GM21423 (cell line): ENCODE measurements around the gene DCHS1.

ENCODE experiments used
- ATAC-seq: cut with Tn5 transposase; IDR thresholded peaks from one replicate; pipeline ENCODE4 v1.9.1; 2021; ENCODE audit warnings: mild to moderate bottlenecking, moderate library complexity; ENCODE audit not compliant: unreplicated experiment

The DCHS1 gene

DNA sequence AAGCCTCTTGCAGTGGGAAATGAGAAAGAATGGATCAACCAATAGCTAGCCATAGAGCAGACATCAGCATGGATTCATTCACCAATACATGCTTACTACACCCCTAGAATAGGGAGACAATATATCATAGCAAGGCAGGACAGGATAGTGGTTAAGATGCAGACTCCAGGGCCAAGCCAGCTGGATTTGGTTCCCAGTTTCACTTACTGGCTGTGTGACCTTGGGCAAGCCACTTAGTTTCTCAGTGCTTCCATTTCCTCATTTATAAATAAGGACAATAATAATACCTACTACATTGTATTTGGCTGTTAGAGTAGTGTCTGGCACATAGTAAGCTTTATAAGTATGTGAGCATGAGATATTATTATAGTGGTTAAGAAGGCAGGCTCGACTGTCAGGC, 7.1 kb downstream of the DCHS1 start:
- ATAC-seq, result no peak

DNA sequence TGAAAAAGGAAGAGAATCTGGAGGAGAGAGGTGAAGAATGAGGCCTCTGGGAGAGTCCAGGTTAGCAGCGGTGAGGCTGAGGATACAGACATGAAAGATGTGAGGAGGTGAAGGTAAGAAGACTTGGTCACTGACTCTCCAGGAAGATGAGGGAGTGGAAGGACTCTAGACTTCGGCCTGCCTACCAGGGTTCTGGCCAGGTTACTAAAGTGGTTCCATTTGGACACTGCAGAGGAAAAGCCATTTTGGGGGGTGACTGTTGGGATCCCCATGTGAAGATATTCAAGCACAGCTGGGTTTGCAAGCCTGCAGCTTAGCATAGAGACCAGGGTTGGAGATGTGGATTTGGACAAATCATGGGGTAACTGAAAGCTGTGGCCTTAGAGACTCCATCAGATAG, 7.8 kb downstream of the DCHS1 start:
- no peak for ATAC-seq

- peak; percentile 95 for ATAC-seq
Measured at GRCh38 chr11:6646918-6647679, 8.5 kb downstream of the DCHS1 start.

GRCh38 chr11:6646576-6646917, 9.1 kb downstream of the DCHS1 start:
- no peak for ATAC-seq

- ATAC-seq, result no peak
Measured at GRCh38 chr11:6646071-6646470, 9.5 kb downstream of the DCHS1 start.

- no peak for ATAC-seq
Measured at GRCh38 chr11:6642957-6643356, 12.7 kb downstream of the DCHS1 start.

- no peak for ATAC-seq
Measured at GRCh38 chr11:6640985-6641701, 14.5 kb downstream of the DCHS1 start.

DNA sequence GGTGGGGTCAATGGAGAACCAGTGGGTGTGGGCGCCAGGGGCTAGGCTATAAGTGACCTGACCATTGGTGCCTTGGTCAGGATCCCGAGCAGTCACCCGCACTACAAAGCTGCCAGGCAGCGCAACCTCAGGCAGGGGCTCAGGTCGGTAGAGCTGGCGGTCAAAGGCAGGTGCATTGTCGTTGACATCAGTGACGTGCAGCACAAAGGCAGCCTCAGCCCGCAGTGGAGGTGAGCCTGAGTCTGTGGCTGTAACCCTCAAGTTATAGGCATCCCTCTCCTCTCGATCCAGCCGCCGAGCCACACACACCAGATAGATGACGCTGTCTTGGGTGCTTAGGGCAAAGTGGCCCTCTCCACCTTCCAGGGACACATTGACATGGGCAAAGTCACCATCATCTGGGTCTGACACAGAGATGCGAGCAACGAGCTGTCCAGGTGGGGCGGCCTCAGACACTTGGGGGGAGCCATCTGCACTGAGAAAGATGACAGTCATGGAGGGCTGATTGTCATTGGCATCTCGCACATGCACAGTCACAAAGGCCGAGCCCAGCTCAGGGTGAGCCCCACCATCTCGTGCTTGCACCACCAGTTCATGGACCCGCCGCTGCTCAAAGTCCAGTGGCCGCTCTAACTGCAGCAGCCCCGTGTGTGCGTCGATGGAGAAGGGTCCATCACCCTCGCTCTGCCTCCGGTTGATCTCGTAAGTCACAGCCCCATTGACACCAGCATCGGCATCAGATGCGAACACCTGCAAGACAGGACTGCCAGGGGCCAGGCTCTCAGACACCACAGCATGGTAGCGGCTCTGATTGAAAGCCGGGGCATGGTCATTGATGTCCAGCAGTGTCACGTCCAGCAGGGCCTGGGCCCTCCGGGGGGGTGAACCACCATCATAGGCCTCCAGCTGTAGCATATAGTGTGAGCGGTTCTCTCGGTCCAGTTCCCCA, 15.3 kb downstream of the DCHS1 start:
- no peak for ATAC-seq

DNA sequence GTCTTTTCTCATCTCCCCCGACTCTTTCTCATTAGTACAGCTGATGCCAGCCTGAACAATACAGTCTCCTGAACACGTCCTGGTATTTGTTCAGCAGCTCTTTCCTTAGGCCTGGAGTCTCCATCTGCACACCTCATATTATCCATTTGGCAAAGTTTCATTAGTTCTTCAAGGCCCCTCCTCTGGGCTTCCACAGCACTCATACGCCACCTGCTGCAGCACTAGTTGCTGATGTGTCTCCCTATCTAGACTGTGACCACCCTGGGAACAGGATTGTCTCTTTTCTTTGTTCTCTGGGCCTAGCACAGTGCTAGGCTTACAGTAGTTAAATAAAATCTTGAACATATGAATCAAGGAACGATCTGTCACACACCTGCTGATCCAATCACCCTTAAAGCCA, 17.2 kb downstream of the DCHS1 start:
- no peak for ATAC-seq

GRCh38 chr11:6637871-6638270, 17.7 kb downstream of the DCHS1 start:
- no peak for ATAC-seq

DNA sequence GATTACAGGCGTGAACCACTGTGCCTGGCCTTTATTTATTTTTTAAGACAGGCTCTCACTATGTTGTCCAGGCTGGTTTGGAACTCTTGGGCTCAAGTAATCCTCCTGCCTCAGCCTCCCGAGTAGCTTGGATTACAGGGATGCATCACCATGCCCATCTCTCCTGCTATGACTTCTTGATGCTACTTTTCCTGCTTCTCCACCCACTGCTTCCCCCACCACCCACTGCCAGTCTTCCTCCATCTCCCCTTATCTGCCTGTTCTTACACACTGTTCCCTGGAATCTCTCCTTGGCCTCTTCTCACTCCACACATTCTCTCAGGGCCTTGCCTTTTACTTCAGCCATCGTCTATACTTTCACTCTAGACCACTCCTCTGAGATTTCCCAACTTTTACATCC, 19.1 kb downstream of the DCHS1 start:
- ATAC-seq, result no peak

DNA sequence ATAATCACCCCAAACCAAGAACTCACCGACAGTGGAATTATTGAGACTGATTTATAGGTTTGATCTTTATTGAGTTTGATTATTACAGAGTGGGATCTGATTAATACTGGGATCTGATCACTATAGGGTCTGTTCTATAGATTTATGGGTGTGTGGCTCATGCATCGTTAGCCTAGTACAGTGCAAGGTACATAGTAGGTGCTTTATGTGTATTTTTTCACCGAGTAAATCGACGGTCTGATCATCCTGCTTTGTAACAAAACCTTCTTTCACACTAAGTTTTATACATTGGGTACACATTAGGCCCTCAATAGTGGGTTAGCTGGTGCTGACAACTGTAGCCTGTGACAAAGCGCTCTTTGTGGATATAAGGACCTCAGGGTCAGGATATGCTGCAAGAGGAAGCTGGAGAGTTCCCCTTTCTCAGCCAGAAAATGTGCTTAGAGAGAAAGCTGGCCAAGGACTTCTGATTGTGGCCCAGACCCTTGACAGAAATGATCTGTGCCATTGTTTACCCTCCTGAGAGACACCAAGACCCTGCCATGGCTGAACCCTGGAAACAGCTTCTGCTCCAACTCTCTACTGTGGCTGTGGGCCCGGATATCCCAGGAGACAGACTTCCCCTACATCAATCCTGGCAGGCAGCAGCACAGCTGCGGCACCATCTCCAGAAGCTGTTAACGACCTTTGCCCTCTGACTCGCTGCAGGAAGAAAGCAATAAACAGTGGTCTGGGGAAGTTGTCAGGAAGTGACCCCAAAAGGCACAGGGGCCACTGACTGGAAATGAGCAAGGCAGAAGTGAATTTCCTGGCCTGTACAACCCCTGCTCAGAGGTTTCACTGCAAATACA, 20.3 kb downstream of the DCHS1 start:
- no peak for ATAC-seq

DNA sequence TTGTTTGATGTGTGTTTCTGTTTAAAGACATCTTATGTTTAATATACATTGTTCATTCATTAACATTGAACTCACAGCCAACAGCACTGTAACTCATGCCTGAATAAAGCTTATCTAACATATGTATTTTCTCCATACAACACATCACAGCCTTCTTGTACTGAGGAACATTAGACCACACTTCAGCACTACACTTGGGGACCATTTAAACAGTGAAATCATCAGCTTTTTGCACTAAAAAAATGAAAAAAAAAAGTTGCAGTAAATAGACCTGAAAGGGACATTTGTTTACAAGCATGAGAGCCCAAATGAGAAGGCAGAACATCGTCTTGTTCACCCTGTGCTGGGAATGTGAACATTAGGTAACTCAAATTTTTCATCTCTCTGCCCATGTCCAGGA, 21.1 kb downstream of the DCHS1 start:
- ATAC-seq, result no peak

DNA sequence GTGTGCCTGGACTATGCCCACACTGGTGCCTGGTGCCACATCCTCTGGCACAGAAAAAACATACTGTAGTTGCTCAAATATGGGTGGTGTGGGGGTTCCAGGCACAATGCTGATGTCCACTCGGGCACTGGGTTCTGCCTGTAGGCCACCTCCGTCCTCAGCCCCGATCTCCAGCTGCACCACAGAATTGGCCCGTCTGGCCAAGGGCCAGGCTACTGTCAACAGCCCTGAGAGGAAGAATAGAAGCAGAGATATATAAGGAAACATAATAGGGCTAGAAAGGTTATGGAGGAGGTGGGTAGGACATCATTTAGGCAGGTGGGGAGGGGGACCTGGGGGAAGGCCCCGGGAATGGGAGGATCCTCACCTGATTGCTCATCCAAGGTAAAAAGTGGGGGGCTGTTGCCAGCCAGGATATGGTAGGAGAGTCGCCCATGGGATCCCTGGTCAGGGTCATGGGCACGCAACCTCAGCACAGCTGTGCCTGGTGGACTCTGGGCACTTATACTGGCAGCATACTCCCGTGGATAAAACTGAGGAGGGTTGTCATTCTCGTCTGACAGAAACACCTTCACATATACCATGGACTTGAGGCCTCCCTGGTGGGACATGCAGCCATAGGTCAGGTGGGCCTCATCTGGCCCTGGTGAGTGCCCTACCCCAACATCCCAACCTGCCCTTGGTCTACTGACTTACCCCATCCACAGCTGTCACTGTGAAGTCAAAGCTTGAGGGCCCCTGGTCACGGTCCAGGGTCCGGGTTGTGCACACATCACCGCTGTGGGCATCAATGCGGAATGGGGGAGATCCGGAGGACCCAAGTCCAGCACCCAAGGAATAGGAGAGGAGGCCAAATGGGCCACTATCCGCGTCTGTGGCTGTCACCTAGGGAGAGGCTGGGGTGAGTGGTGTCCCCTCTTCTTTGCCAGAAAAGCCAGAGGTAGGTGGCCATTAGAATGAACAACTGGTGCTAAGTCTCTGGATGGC, 21.9 kb downstream of the DCHS1 start:
- no peak for ATAC-seq

DNA sequence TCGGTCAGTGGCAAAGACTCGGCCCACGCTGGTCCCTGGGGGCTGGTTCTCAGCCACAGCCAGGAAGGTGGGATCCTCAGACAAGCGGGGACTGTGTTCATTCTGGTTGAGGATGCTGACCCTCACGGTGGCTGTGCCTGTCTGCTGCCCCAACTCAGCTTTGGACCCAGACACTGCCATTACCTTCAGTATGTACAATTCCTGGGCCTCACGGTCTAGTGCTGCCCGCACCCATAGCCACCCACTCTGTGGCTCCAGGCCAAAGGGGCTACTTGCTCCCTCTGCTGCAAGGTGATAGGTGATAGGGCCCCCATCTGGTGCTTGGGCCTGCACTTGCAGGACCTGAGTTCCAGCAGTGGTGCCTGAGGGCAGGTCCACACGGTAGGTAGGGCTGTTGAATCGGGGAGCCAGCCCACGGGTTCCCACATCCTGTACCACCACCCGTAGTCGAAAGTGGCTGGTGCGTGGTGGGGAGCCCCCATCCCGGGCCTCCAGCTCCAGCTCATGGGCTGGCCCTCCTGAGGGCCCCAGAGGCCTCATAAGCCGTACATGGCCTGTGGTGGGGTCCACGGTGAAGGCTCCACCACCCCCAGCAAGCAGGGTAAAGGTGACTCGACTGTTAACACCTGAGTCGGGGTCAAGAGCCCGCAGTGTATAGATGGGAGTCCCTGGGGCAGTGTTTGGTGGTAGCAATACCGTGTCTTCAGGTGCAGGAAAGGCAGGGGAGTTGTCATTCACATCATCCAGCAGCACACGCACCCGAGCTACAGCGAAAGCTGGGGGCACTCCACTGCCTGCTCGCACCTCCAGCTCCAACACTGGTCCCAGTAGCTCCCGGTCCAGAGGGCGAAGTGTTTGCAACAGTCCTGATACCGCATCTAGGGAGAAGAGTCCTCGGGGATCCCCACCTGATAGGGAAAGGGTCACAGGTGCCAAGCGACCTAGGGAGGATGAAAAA, 23.2 kb downstream of the DCHS1 start:
- no peak for ATAC-seq

GRCh38 chr11:6631361-6631890, 24.2 kb downstream of the DCHS1 start:
- no peak for ATAC-seq

GRCh38 chr11:6630632-6631291, 24.8 kb downstream of the DCHS1 start:
- ATAC-seq, result no peak
